ENCODE measurements around the gene UTS2R. TPM values are rescaled to one million over a fixed set of nuclear protein-coding genes. Genes with fewer than 3 reads are reported as not detected.

UTS2R gene
- total RNA-seq, 1 donor, result not detected

GRCh38 chr17:82391496-82392066, 20.0 kb downstream of the UTS2R start:
- H4K20me1 ChIP-seq (ENCODE audit: insufficient read depth, low read length), result no peaks in the 10 kb centered on the region
- DNase-seq (ENCODE audit: insufficient read length, low spot score, missing footprints), result no peak
- H2AFZ ChIP-seq (ENCODE audit: low read length), result no peak overlapping the region
- H3K4me2 ChIP-seq (ENCODE audit: insufficient read depth, low read length), result no peak overlapping the region
- no peak overlapping the region for H3K4me3 ChIP-seq (ENCODE audit: insufficient read depth, low read length)
- H3K9me3 ChIP-seq (ENCODE audit: low read depth, low read length), result no peaks in the 10 kb centered on the region
- H3K4me1 ChIP-seq (ENCODE audit: insufficient read depth, low read length), result peaks cover 6% of the 10 kb centered on the region
- no peak for TF ChIP-seq CTCF (IDR thresholded peaks at IDR 0.05; ENCODE audit: extremely low read depth, low read depth, low read length)
- H3K27me3 ChIP-seq (ENCODE audit: insufficient read depth, low read length), result peaks cover 17% of the 10 kb centered on the region
- no peaks in the 10 kb centered on the region for H3K36me3 ChIP-seq (ENCODE audit: insufficient read depth, low read length)
- H3K27ac ChIP-seq (ENCODE audit: low read depth, low read length), result no peak overlapping the region
- H3K79me2 ChIP-seq (ENCODE audit: insufficient read depth, low read length), result no peaks in the 10 kb centered on the region

- H4K20me1 ChIP-seq (ENCODE audit: insufficient read depth, low read length), result no peaks in the 10 kb centered on the region
- peak; percentile 80 for DNase-seq (ENCODE audit: insufficient read length, low spot score, missing footprints)
- no peak for TF ChIP-seq CTCF (IDR thresholded peaks at IDR 0.05; ENCODE audit: extremely low read depth, low read depth, low read length)
- H3K9me3 ChIP-seq (ENCODE audit: low read depth, low read length), result no peaks in the 10 kb centered on the region
- H3K27me3 ChIP-seq (ENCODE audit: insufficient read depth, low read length), result peaks cover 9% of the 10 kb centered on the region
- H3K4me3 ChIP-seq (ENCODE audit: insufficient read depth, low read length), result no peak overlapping the region
- no peak overlapping the region for H3K27ac ChIP-seq (ENCODE audit: low read depth, low read length)
- H3K79me2 ChIP-seq (ENCODE audit: insufficient read depth, low read length), result no peaks in the 10 kb centered on the region
- H3K4me1 ChIP-seq (ENCODE audit: insufficient read depth, low read length), result peaks cover 12% of the 10 kb centered on the region
- no peaks in the 10 kb centered on the region for H3K36me3 ChIP-seq (ENCODE audit: insufficient read depth, low read length)
- no peak overlapping the region for H3K4me2 ChIP-seq (ENCODE audit: insufficient read depth, low read length)
- H2AFZ ChIP-seq (ENCODE audit: low read length), result no peak overlapping the region
These were observed 20.8 kb downstream of the UTS2R start for GRCh38 chr17:82392209-82392920.

- H3K27ac ChIP-seq (ENCODE audit: low read depth, low read length), result no peak overlapping the region
- no peak for TF ChIP-seq CTCF (IDR thresholded peaks at IDR 0.05; ENCODE audit: extremely low read depth, low read depth, low read length)
- H3K79me2 ChIP-seq (ENCODE audit: insufficient read depth, low read length), result no peaks in the 10 kb centered on the region
- H2AFZ ChIP-seq (ENCODE audit: low read length), result no peak overlapping the region
- peaks cover 3% of the 10 kb centered on the region for H3K27me3 ChIP-seq (ENCODE audit: insufficient read depth, low read length)
- H3K4me2 ChIP-seq (ENCODE audit: insufficient read depth, low read length), result no peak overlapping the region
- peaks cover 12% of the 10 kb centered on the region for H3K4me1 ChIP-seq (ENCODE audit: insufficient read depth, low read length)
- no peak for DNase-seq (ENCODE audit: insufficient read length, low spot score, missing footprints)
- no peaks in the 10 kb centered on the region for H3K36me3 ChIP-seq (ENCODE audit: insufficient read depth, low read length)
- H4K20me1 ChIP-seq (ENCODE audit: insufficient read depth, low read length), result no peaks in the 10 kb centered on the region
- no peak overlapping the region for H3K4me3 ChIP-seq (ENCODE audit: insufficient read depth, low read length)
- H3K9me3 ChIP-seq (ENCODE audit: low read depth, low read length), result no peaks in the 10 kb centered on the region
These were observed 21.4 kb downstream of the UTS2R start for GRCh38 chr17:82392941-82393340.

- Histone ChIP-seq H2AFZ (ENCODE audit: low read length) (no peak overlapping the region), H3K27ac (ENCODE audit: low read depth, low read length) (no peak overlapping the region), H3K79me2 (ENCODE audit: insufficient read depth, low read length) (no peaks in the 10 kb centered on the region), H3K27me3 (ENCODE audit: insufficient read depth, low read length) (no peaks in the 10 kb centered on the region), H3K9me3 (ENCODE audit: low read depth, low read length) (no peaks in the 10 kb centered on the region), H3K4me2 (ENCODE audit: insufficient read depth, low read length) (no peak overlapping the region), H3K4me3 (ENCODE audit: insufficient read depth, low read length) (no peak overlapping the region), H3K4me1 (ENCODE audit: insufficient read depth, low read length) (peaks cover 12% of the 10 kb centered on the region), H3K36me3 (ENCODE audit: insufficient read depth, low read length) (no peaks in the 10 kb centered on the region), H4K20me1 (ENCODE audit: insufficient read depth, low read length) (no peaks in the 10 kb centered on the region)
- no peak for TF ChIP-seq CTCF (IDR thresholded peaks at IDR 0.05; ENCODE audit: extremely low read depth, low read depth, low read length)
- no peak for DNase-seq (ENCODE audit: insufficient read length, low spot score, missing footprints)
These were observed 22.7 kb downstream of the UTS2R start for GRCh38 chr17:82394278-82394677.
